IMR-90 (cell line): ENCODE data around the gene ZMIZ1. TPM values are rescaled to one million over a fixed set of nuclear protein-coding genes. Genes with fewer than 3 reads are reported as not detected.

Experiments used
- ATAC-seq: fragments of 200-7000 bp; cut with Tn5 transposase; 2 replicates; pipeline ENCODE4 v1.9.1; 2020; ENCODE audit warnings: low read depth, mild to moderate bottlenecking, moderate library complexity
- BruUV-seq: library from RNA; stranded (reverse); fragments of 400-500 nt; replicated peaks from 2 replicates; lab custom pipeline; 2021; lab: Mats Ljungman, UMichigan
- CTCF ChIA-PET: fragments of 300-600 bp; formaldehyde crosslinking; extraction: SDS; loops from one replicate; lab custom pipeline; 2021; ENCODE audit warnings: antibody characterized with exemption; lab: Yijun Ruan, JAX
- POLR2A ChIA-PET: fragments of 300-600 bp; sonication (Branson Sonifier 250); formaldehyde crosslinking; loops from one replicate; lab custom pipeline; 2022; ENCODE audit warnings: antibody characterized with exemption; ENCODE audit not compliant: unreplicated experiment; lab: Charles Lee
- DNase-seq: peaks from one replicate; pipeline ENCODE4 v3.0.0; 2013
- H2AFZ ChIP-seq: replicated peaks from 2 replicates; pipeline ENCODE3; 2013; ENCODE audit warnings: low read length, mild to moderate bottlenecking; ENCODE audit not compliant: poor library complexity
- H2AK5ac ChIP-seq: 2 replicates; pipeline ENCODE4 v1.6.1; 2013; ENCODE audit warnings: low read depth, low read length, inconsistent platforms
- H2AK9ac ChIP-seq: replicated peaks from 2 replicates; pipeline ENCODE3; 2013; ENCODE audit warnings: mild to moderate bottlenecking, low read depth, low read length, moderate library complexity; ENCODE audit not compliant: poor library complexity
- H2BK120ac ChIP-seq: 2 replicates; pipeline ENCODE4 v1.6.1; 2013; ENCODE audit warnings: low read depth, low read length, inconsistent platforms
- H2BK15ac ChIP-seq: 3 replicates; pipeline ENCODE4 v1.6.1; 2013; ENCODE audit warnings: low read depth, low read length, inconsistent platforms
- H2BK20ac ChIP-seq: 2 replicates; pipeline ENCODE4 v1.6.1; 2013; ENCODE audit warnings: low read depth, mild to moderate bottlenecking, inconsistent platforms, low read length, moderate library complexity
- H2BK5ac ChIP-seq: 2 replicates; pipeline ENCODE4 v1.6.1; 2013; ENCODE audit warnings: mild to moderate bottlenecking, low read depth, low read length, inconsistent platforms; ENCODE audit not compliant: poor library complexity, severe bottlenecking
- H3K14ac ChIP-seq: replicated peaks from 2 replicates; pipeline ENCODE4 v1.6.1; 2013; ENCODE audit warnings: low read depth, low read length, inconsistent platforms
- H3K18ac ChIP-seq: 2 replicates; pipeline ENCODE4 v1.6.1; 2013; ENCODE audit warnings: low read depth, low read length, control low read depth
- H3K23ac ChIP-seq: 2 replicates; pipeline ENCODE4 v1.6.1; 2013; ENCODE audit warnings: low read depth, low read length, inconsistent platforms
- H3K27ac ChIP-seq: 2 replicates; pipeline ENCODE4 v1.5.1; 2013; ENCODE audit warnings: mild to moderate bottlenecking, control low read depth, low read length; ENCODE audit not compliant: insufficient read depth
- H3K27me3 ChIP-seq: 2 replicates; pipeline ENCODE4 v1.6.1; 2013; ENCODE audit warnings: low read length; ENCODE audit not compliant: control insufficient read depth, insufficient read depth
- H3K36me3 ChIP-seq: 2 replicates; pipeline ENCODE4 v1.6.1; 2013; ENCODE audit warnings: low read length, mixed read lengths; ENCODE audit not compliant: control insufficient read depth, insufficient read depth
- H3K4ac ChIP-seq: 2 replicates; pipeline ENCODE4 v1.6.1; 2013; ENCODE audit warnings: low read depth, low read length, inconsistent platforms
- H3K4me1 ChIP-seq: 2 replicates; pipeline ENCODE4 v1.6.1; 2013; ENCODE audit warnings: low read length, mixed read lengths; ENCODE audit not compliant: control insufficient read depth, insufficient read depth
- H3K4me2 ChIP-seq: 2 replicates; pipeline ENCODE4 v1.6.1; 2013; ENCODE audit warnings: low read depth, mild to moderate bottlenecking, control low read depth, low read length, moderate library complexity
- H3K4me3 ChIP-seq: 2 replicates; pipeline ENCODE4 v1.5.1; 2013; ENCODE audit warnings: low read depth, mild to moderate bottlenecking, control low read depth, low read length, moderate library complexity; ENCODE audit not compliant: insufficient read depth
- H3K56ac ChIP-seq: 2 replicates; pipeline ENCODE4 v1.6.1; 2013; ENCODE audit warnings: low read length, inconsistent platforms; ENCODE audit not compliant: insufficient read depth; ENCODE audit errors: extremely low read depth
- H3K79me1 ChIP-seq, 2 experiments: 2 replicates each; pipeline ENCODE4 v1.6.1; 2013; ENCODE audit warnings: low read length in 2 of 2, inconsistent platforms in 1 of 2, low read depth in 1 of 2
- H3K9ac ChIP-seq: 2 replicates; pipeline ENCODE4 v1.6.1; 2013; ENCODE audit warnings: low read depth, low read length, control low read depth
- H3K9me1 ChIP-seq: 2 replicates; pipeline ENCODE4 v1.6.1; 2013; ENCODE audit warnings: low read length, inconsistent platforms; ENCODE audit not compliant: insufficient read depth
- H3K9me3 ChIP-seq: 2 replicates; pipeline ENCODE4 v1.6.1; 2013; ENCODE audit warnings: low read length; ENCODE audit not compliant: control insufficient read depth, insufficient read depth
- H4K20me1 ChIP-seq: 2 replicates; pipeline ENCODE4 v1.6.1; 2013; ENCODE audit warnings: low read length, inconsistent platforms; ENCODE audit not compliant: insufficient read depth
- H4K5ac ChIP-seq: 2 replicates; pipeline ENCODE4 v1.6.1; 2013; ENCODE audit warnings: mild to moderate bottlenecking, low read depth, low read length, control low read depth
- H4K8ac ChIP-seq, 2 experiments: 2 replicates each; pipeline ENCODE4 v1.6.1; 2013; ENCODE audit warnings: low read depth in 2 of 2, low read length in 2 of 2, control low read depth in 1 of 2, inconsistent platforms in 1 of 2
- H4K91ac ChIP-seq: 2 replicates; pipeline ENCODE4 v1.6.1; 2013; ENCODE audit warnings: low read depth, low read length, inconsistent platforms; ENCODE audit not compliant: insufficient read depth
- CEBPB ChIP-seq: IDR thresholded peaks from 2 replicates; pipeline ENCODE4 v1.6.1; 2012; ENCODE audit warnings: low read depth, low read length, improper control_type of control experiment
- CHD1 ChIP-seq: IDR thresholded peaks from 2 replicates; pipeline ENCODE4 v1.6.1; 2012; ENCODE audit warnings: low read depth, low read length, improper control_type of control experiment
- FOS ChIP-seq: fragments of 150-350 bp; IDR thresholded peaks from 2 replicates; pipeline ENCODE4 v1.6.1; 2016; ENCODE audit warnings: low read depth, low read length
- MAFK ChIP-seq: IDR thresholded peaks from 2 replicates; pipeline ENCODE4 v1.6.1; 2012; ENCODE audit warnings: low read depth, low read length, improper control_type of control experiment
- MAZ ChIP-seq: IDR thresholded peaks from 2 replicates; pipeline ENCODE4 v1.6.1; 2012; ENCODE audit warnings: low read depth, mild to moderate bottlenecking, low read length, improper control_type of control experiment, moderate library complexity, borderline replicate concordance
- MXI1 ChIP-seq: IDR thresholded peaks from 2 replicates; pipeline ENCODE4 v1.6.1; 2012; ENCODE audit warnings: low read depth, mild to moderate bottlenecking, low read length, moderate library complexity, borderline replicate concordance
- POLR2A ChIP-seq: IDR thresholded peaks from 2 replicates; pipeline ENCODE4 v1.6.1; 2012; ENCODE audit warnings: mild to moderate bottlenecking, low read depth, low read length
- RAD21 ChIP-seq: IDR thresholded peaks from 2 replicates; pipeline ENCODE4 v1.6.1; 2012; ENCODE audit warnings: low read length, improper control_type of control experiment
- RCOR1 ChIP-seq: IDR thresholded peaks from 2 replicates; pipeline ENCODE4 v1.6.1; 2012; ENCODE audit warnings: mild to moderate bottlenecking, low read length, improper control_type of control experiment; ENCODE audit not compliant: insufficient replicate concordance
- RFX5 ChIP-seq: IDR thresholded peaks from 2 replicates; pipeline ENCODE4 v1.8.0; 2012; ENCODE audit warnings: low read depth, mild to moderate bottlenecking, low read length, moderate library complexity
- WGBS, 2 experiments: methylation state at CpG; one replicate each; pipeline versions ENCODE4 v1.1.5 to v1.1.7; 2013; ENCODE audit warnings: missing lambda C conversion rate in 2 of 2; ENCODE audit not compliant: insufficient read length in 1 of 2; ENCODE audit errors: extremely low coverage in 2 of 2; 5-methylcytosine and 5-hydroxymethylcytosine counted together
- dilution Hi-C: fragments of 300-500 bp; cut with HindIII; formaldehyde crosslinking; loops from one replicate; pipeline ENCODE4 v1.14.3; 2018; ENCODE audit warnings: low sequenced_read_pairs; ENCODE audit not compliant: unreplicated experiment
- in situ Hi-C: fragments of 300-500 bp; cut with MboI; formaldehyde crosslinking; loops from 3 replicates; pipeline ENCODE4 v1.14.3; 2019; ENCODE audit warnings: low sequenced_read_pairs, inconsistent platforms, mixed read lengths
- intact Hi-C: fragments of 100-400 bp; cut with micrococcal nuclease; formaldehyde crosslinking; loops from 2 replicates; pipeline ENCODE4 v1.10.0; 2022
- polyA plus RNA-seq, 3 experiments: library from polyadenylated mRNA; depleted of rRNA; stranded (reverse); fragments of >200 nt; gene quantifications; 2 replicates each; pipeline ENCODE4 v1.2.3, GENCODE V29; 2012; ENCODE audit warnings: low replicate concordance in 1 of 3
- total RNA-seq: library from RNA; depleted of rRNA; stranded (reverse); fragments of >200 nt; gene quantifications from 2 replicates; pipeline ENCODE4 v1.2.3, GENCODE V29; 2012

ZMIZ1 gene
- total and polyA plus RNA-seq, 2 of the 4 experiments (the other 2 are of a cell fraction), result 6.6 to 48.7 TPM

DNA sequence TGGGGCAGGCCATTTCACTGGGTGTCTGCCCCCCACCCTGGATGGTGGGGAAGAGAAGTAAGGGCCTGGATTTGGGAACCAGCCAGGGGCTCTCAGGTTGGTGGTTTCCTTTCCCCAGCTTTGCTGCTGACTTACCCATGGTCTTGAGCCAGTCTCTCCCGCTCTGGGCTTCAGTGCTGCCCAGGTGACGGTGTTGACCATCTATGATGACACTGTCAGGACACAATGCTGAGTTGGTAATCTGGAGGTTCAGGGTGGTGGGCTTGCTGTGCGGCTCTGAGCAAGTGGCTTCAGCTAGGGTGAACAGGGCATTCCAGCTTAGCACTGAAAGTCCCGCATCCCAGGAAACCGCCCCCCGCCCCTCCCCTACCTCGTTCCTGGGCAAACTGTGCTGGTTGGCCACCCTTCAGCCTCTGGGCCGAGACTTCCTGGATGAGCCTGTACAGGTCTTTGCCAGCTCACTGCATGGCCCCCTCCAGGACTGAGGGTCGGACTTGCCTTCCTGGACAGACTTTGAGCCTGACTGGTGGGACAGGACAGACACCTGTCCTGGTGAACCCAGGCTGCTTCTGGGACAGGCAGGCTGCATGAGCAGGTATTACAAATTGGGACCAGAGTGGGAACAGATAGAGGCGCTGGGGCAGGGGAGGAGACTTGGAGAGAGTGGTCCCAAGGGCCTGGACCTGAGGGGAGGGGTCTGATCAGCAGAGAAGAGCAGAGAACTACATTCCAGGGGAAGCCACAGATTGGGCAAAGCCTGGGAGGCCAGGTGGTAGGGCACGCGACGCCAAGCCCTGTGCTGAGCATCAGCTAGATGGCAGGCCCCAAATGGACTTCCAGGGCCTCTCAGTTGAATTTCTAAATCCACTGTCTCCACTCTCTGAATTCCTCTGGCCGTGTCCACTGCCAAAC is 19.9 kb upstream of the ZMIZ1 start (continued):
- TF ChIP-seq MAZ, result no peak

DNA sequence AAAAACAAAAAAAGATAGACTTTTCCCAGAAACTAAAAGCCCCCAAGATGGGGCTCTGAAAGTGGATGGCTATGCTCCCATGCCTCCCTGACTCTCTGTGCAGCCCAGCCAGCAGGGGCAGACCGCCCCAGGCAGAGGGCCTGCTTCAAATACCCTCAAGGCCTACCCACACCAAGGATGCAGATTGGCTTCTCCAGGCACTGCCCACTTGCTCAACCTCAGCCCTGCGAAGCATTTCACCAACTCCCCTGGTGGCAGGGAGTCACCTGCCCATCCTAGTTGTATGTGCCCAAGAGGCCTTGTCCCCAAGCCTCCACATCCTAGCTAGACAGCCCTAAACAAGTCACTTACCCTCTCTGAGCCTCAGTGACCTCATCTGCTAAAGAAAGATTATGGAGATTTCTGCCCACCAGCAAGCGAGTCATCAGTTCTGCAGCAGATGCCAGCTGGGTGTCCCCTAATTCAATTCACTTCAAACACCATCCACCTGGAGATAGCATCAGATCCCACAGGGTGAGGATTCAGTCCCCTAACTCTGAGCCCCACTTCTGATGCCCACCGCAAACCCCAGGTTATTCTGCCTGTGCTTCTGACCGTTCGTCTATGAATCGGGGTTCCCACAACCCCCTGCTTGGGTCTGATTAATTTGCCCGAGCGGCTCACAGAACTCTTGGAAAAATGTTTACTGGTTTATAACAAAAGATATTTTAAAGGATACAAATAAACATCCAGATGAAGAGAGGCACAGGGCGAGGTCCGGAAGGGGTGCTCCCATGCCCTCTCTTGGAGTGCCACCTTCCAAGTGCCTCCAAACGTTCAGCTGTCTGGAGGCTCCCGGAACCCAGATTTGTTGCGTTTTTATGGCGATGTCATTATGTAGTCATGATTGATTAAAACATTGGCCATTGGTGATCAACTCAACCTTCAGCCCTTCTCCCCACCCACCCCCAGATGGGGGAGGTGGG is 18.6 kb upstream of the ZMIZ1 start:
- Histone ChIP-seq H3K79me1 (no peaks in the 10 kb centered on the region), H3K23ac (no peak overlapping the region), H3K4ac (no peak overlapping the region), H2BK15ac (no peak overlapping the region), H3K4me2 (no peak overlapping the region), H3K36me3 (no peaks in the 10 kb centered on the region), H2AK9ac (peak overlapping the region; percentile 50), H4K8ac (no peak overlapping the region), H3K18ac (no peak overlapping the region), H2BK120ac (no peak overlapping the region), H3K27ac (no peak overlapping the region), H3K4me1 (peaks cover 2% of the 10 kb centered on the region; the same call in 1 of the 2 replicates), H4K20me1 (no peaks in the 10 kb centered on the region), H2BK20ac (no peak overlapping the region), H4K5ac (no peak overlapping the region), H3K9me1 (0 out of 2 replicates have a peak, but pooled peaks cover 5% of the 10 kb centered on the region), H3K14ac (0 out of 2 replicates have a peak overlapping the region, but pooled peaks have one; percentile 40), H3K4me3 (no peak overlapping the region), H3K9ac (no peak overlapping the region), H2AK5ac (no peak overlapping the region; the same call in 1 of the 2 replicates), H3K9me3 (no peaks in the 10 kb centered on the region), H3K27me3 (peaks cover 9% of the 10 kb centered on the region; the same call in 1 of the 2 replicates), H4K91ac (no peak overlapping the region), H3K56ac (no peak overlapping the region), H2AFZ (no peak overlapping the region), H2BK5ac (no peak overlapping the region)
- in situ Hi-C loops (no loop called here), intact Hi-C loops (no loop called here), dilution Hi-C loops (no loop called here)
- no peak for ATAC-seq
- BruUV-seq, result no TSS peak
- ChIA-PET CTCF (no interaction called here), POLR2A (no interaction called here)
- no CpG with 5 or more reads among the region's 15 CpGs for WGBS, 2 experiments
- peak; percentile 22 for DNase-seq
- TF ChIP-seq POLR2A, result no peak
- TF ChIP-seq RAD21, result no peak
- no peak for TF ChIP-seq FOS
- TF ChIP-seq RCOR1, result no peak
- TF ChIP-seq MAZ, result no peak
- no peak for TF ChIP-seq CHD1
- TF ChIP-seq MAFK, result no peak
- no peak for TF ChIP-seq RFX5
- TF ChIP-seq MXI1, result no peak
- no peak for TF ChIP-seq CEBPB
